ENCODE data around the gene EPHB2.

Gene EPHB2

DNA sequence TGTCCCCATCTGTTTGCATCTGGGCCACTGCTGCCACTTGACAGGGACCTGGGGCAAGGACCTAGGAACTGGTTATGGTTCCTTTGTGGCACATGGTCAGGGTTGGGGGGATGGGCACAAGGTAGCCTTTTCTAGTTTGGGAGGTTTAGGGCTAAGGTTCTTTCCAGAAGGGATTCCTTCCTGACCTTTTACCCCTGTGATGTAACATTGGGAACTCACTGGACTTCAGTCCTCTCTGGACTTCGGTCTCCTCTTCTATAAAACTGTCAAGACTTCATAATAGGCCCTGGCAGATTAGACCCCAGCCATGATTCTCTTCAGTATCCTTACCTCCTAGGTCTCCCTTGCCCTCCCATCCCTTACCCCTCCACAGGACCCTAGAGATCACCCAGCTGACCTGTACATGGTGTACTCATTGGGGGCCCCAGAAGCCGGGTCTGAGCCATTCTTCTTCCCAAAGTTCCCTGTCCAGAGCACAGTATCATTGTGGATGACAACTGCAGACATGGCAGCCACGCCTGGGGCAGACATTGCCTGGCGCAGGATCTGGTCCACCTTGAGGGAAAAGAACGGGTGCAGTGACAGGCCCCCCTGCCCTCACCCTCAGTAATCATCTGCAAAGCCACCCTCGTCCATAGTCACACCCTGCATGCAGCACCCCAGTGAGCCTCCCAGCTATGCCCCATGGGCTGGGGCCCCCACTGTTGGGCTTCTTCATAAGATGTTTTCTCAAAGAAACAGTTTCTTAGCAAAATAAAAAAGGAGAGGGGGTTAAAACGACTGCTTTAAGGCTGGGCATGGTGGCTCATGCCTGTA, 249.1 kb downstream of the EPHB2 start:
- H3K4me3 ChIP-seq (ENCODE audit: low read length), result no peak overlapping the region
- no CpG with 5 or more reads among the region's 7 CpGs for WGBS (ENCODE audit: insufficient coverage, insufficient read length)
- no peak for DNase-seq (ENCODE audit: low read depth, low spot score)
- no peaks in the 10 kb centered on the region for H3K9me3 ChIP-seq (ENCODE audit: control insufficient read depth, insufficient read depth, low read length)
- H3K27me3 ChIP-seq (ENCODE audit: control insufficient read depth, insufficient read depth, low read length), result peaks cover 4% of the 10 kb centered on the region; the same call in 1 of the 2 replicates
- no peaks in the 10 kb centered on the region for H3K36me3 ChIP-seq (ENCODE audit: control insufficient read depth, insufficient read depth, low read length)
- no peaks in the 10 kb centered on the region for H3K4me1 ChIP-seq (ENCODE audit: control insufficient read depth, insufficient read depth, low read length)
- no peak overlapping the region for H3K27ac ChIP-seq (ENCODE audit: low read length)

DNA sequence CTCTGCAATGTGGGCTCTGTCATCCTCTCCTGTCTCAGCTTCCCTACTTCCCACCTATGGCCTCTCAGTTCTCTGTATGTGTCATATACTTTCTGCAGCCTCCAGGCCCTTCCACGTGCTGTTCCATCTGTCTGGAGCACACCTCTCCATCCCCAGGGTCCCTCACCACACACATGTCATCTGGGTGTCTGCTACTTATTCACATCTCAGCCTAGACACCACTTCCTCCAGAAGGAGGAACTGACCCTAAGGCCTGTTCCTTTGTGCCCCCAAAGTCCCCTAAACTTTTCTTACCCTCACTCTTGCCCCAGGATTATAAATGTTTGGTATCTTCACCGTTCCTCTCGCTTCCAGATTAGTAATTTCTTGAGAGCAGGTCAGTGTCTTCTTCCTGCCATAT, 251.9 kb downstream of the EPHB2 start:
- WGBS (ENCODE audit: insufficient coverage, insufficient read length), result no CpG with 5 or more reads among the region's 3 CpGs
- Histone ChIP-seq H3K27me3 (ENCODE audit: control insufficient read depth, insufficient read depth, low read length) (no peaks in the 10 kb centered on the region), H3K36me3 (ENCODE audit: control insufficient read depth, insufficient read depth, low read length) (no peaks in the 10 kb centered on the region), H3K9me3 (ENCODE audit: control insufficient read depth, insufficient read depth, low read length) (no peaks in the 10 kb centered on the region), H3K4me3 (ENCODE audit: low read length) (no peak overlapping the region), H3K4me1 (ENCODE audit: control insufficient read depth, insufficient read depth, low read length) (no peaks in the 10 kb centered on the region), H3K27ac (ENCODE audit: low read length) (no peak overlapping the region)
- no peak for DNase-seq (ENCODE audit: low read depth, low spot score)

DNA sequence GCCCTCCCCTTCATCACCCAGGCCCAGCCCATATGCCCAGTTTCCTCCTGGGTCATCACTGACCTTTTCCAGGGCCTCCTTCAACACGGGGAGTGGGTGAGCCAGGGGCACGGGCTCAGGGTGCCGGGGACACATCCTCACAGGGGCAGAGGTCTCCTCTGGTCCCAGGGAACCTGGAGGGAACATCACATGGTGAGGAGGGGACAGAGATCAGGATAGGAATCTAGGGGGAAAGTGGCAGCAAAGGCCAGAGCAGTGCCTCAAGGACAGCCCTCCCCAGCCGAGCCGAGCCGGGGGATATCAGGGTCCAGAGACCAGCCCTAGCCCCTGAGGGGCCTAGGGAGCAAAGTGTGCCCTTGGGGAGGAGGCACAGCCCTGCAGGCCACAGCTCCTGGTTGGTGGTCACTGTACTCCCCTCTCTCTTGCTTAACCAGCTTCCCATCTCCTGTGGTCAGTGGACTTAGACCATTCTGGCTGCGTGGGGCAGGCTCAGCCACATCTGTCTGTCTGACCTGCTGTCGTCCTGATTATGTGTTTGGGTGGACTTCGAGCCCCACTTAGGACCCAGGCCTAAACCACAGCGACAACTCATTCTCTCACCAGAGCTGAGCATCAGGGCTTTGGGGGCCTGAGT, 252.5 kb downstream of the EPHB2 start:
- Histone ChIP-seq H3K4me3 (ENCODE audit: low read length) (no peak overlapping the region; the same call in 1 of the 2 replicates), H3K36me3 (ENCODE audit: control insufficient read depth, insufficient read depth, low read length) (no peaks in the 10 kb centered on the region), H3K27ac (ENCODE audit: low read length) (no peak overlapping the region), H3K9me3 (ENCODE audit: control insufficient read depth, insufficient read depth, low read length) (no peaks in the 10 kb centered on the region), H3K4me1 (ENCODE audit: control insufficient read depth, insufficient read depth, low read length) (no peaks in the 10 kb centered on the region), H3K27me3 (ENCODE audit: control insufficient read depth, insufficient read depth, low read length) (no peaks in the 10 kb centered on the region)
- DNase-seq (ENCODE audit: low read depth, low spot score), result no peak
- no CpG with 5 or more reads among the region's 10 CpGs for WGBS (ENCODE audit: insufficient coverage, insufficient read length)

DNA sequence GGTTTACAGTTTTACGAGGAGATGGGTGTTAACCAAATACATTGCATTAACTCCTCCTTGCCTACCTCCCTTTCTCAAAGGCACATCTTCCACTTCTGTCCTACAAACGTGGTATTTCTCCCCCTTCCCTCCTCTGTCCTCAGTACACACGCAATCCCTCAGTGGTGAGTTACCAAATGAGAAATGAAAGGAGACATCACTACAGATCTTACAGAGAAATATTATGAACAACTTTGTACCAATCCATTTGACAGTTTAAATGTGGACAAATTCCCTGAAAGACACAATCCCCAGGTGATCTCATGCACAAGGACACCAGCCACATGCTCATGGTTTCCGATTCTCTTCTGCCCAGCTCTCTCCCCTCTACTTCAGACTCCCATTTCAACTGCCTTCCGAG, 255.7 kb downstream of the EPHB2 start:
- H3K4me3 ChIP-seq (ENCODE audit: low read length), result no peak overlapping the region
- no peaks in the 10 kb centered on the region for H3K9me3 ChIP-seq (ENCODE audit: control insufficient read depth, insufficient read depth, low read length)
- no peaks in the 10 kb centered on the region for H3K36me3 ChIP-seq (ENCODE audit: control insufficient read depth, insufficient read depth, low read length)
- no peaks in the 10 kb centered on the region; the same call in 1 of the 2 replicates for H3K27me3 ChIP-seq (ENCODE audit: control insufficient read depth, insufficient read depth, low read length)
- no peak overlapping the region for H3K27ac ChIP-seq (ENCODE audit: low read length)
- no CpG with 5 or more reads among the region's 5 CpGs for WGBS (ENCODE audit: insufficient coverage, insufficient read length)
- no peaks in the 10 kb centered on the region for H3K4me1 ChIP-seq (ENCODE audit: control insufficient read depth, insufficient read depth, low read length)
- DNase-seq (ENCODE audit: low read depth, low spot score), result no peak

DNA sequence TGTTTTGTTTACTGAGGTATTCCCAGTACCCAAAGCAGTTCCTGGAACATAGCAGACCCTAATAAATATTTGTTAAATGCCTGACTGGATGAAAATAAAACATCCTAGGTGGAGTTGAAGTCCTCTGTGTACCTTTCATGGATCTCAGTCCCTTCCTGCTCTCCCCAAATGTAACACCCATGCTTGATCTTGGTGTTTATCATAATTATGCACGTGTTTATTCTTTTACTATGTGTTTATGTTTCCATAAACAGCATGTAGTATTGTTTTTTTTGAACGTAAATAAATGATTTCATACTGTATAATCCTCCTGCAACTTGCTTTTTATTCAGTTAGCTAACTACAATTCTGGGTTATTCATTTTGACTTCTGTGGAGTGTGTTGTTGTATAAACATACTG, 257.2 kb downstream of the EPHB2 start:
- no peaks in the 10 kb centered on the region for H3K36me3 ChIP-seq (ENCODE audit: control insufficient read depth, insufficient read depth, low read length)
- no peak for DNase-seq (ENCODE audit: low read depth, low spot score)
- H3K27ac ChIP-seq (ENCODE audit: low read length), result no peak overlapping the region
- H3K27me3 ChIP-seq (ENCODE audit: control insufficient read depth, insufficient read depth, low read length), result no peaks in the 10 kb centered on the region; the same call in 1 of the 2 replicates
- H3K4me3 ChIP-seq (ENCODE audit: low read length), result no peak overlapping the region
- H3K9me3 ChIP-seq (ENCODE audit: control insufficient read depth, insufficient read depth, low read length), result no peaks in the 10 kb centered on the region
- H3K4me1 ChIP-seq (ENCODE audit: control insufficient read depth, insufficient read depth, low read length), result no peaks in the 10 kb centered on the region
- no CpG with 5 or more reads among the region's 2 CpGs for WGBS (ENCODE audit: insufficient coverage, insufficient read length)

DNA sequence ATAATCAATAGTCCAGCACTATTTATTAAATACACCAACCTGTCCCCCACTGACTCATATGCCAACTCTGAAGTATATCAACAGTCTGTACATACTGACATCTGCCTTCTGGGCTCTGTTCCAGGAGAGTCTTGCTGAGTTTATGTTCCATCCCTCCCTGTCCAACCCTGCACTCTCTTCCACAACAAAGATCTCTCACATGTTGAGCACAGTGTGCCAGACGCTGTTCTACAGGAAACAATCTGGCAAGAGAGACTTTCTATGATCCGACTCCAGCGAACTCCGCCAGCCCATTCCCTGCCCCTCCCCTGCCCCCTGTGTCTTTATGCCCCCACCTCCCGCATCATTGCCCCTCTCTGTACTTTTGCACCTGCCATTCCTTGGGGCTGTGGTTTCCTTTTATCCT, 258.7 kb downstream of the EPHB2 start:
- H3K36me3 ChIP-seq (ENCODE audit: control insufficient read depth, insufficient read depth, low read length), result no peaks in the 10 kb centered on the region
- no peak overlapping the region for H3K27ac ChIP-seq (ENCODE audit: low read length)
- WGBS (ENCODE audit: insufficient coverage, insufficient read length), result no CpG with 5 or more reads among the region's 5 CpGs
- H3K4me1 ChIP-seq (ENCODE audit: control insufficient read depth, insufficient read depth, low read length), result no peaks in the 10 kb centered on the region
- H3K9me3 ChIP-seq (ENCODE audit: control insufficient read depth, insufficient read depth, low read length), result no peaks in the 10 kb centered on the region
- H3K27me3 ChIP-seq (ENCODE audit: control insufficient read depth, insufficient read depth, low read length), result no peaks in the 10 kb centered on the region; the same call in 1 of the 2 replicates
- no peak overlapping the region for H3K4me3 ChIP-seq (ENCODE audit: low read length)
- no peak for DNase-seq (ENCODE audit: low read depth, low spot score)

DNA sequence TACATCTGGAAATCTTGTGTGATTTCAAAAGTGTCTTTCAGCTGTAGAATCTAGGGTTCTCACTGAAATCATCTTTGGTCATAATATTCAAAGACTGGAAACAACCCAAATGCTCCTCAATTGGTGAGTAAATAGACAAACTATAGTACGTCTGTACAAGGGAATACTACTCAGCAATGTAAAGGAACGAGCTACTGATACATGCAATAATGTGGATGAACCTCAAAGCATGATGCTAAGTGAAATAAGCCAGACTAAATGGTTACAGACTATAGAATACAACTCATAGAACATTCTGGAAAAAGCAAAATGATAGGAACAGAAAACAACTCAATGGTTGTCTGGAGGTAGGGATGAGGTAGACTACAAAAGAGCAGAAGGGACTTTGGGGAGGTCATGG, 259.5 kb downstream of the EPHB2 start:
- Histone ChIP-seq H3K4me3 (ENCODE audit: low read length) (no peak overlapping the region), H3K27ac (ENCODE audit: low read length) (no peak overlapping the region), H3K27me3 (ENCODE audit: control insufficient read depth, insufficient read depth, low read length) (no peaks in the 10 kb centered on the region; the same call in 1 of the 2 replicates), H3K4me1 (ENCODE audit: control insufficient read depth, insufficient read depth, low read length) (no peaks in the 10 kb centered on the region), H3K36me3 (ENCODE audit: control insufficient read depth, insufficient read depth, low read length) (no peaks in the 10 kb centered on the region), H3K9me3 (ENCODE audit: control insufficient read depth, insufficient read depth, low read length) (no peaks in the 10 kb centered on the region)
- no CpG with 5 or more reads among the region's 2 CpGs for WGBS (ENCODE audit: insufficient coverage, insufficient read length)
- no peak for DNase-seq (ENCODE audit: low read depth, low spot score)
